GM15510 (cell line): Measurements from ENCODE around the gene PPFIBP2.

ENCODE experiments used
- POLR2A ChIP-seq: IDR thresholded peaks from 3 replicates; pipeline ENCODE4 v1.6.1; 2011; ENCODE audit warnings: borderline replicate concordance; ENCODE audit not compliant: insufficient read length; ENCODE audit errors: extremely low read depth

PPFIBP2 gene

DNA sequence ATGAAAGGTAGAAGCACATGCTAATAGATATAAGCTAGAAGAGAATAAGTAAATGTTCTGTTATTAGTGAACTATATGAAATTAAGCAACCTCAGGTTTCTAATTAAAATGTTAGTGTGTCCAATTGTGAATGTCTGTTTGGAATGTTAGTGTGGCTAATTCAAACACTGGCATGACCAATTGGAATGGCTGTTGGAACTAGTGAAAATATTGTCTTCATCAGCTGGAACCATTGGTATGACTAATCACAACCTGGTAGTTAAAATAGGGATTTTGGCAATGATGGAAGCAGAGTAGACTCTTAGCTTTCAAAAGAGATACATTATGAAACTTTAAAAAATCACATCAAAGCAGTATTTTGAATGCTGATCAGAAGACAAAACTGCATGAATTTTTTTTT, 92.7 kb downstream of the PPFIBP2 start:
- TF ChIP-seq POLR2A: no peak

DNA sequence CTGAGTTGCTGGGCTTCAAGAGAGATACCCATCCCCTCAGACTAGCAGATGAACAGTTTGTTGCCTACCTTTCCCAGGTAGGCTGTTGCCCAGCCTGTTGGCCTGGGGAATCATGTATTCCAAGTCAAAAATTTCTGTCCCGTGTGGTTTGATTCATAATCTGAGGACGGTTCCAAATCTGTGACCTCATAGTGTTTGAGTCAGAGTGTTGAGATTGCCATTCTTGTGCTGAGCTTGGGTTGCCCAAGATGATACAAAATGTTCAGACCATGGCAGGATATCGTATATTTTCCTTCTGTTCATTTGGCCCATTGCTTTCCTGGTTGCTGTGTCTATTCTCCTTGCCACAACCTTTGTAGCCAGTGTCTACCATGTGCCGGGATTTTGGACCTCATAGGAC, 95.2 kb downstream of the PPFIBP2 start:
- TF ChIP-seq POLR2A: no peak

DNA sequence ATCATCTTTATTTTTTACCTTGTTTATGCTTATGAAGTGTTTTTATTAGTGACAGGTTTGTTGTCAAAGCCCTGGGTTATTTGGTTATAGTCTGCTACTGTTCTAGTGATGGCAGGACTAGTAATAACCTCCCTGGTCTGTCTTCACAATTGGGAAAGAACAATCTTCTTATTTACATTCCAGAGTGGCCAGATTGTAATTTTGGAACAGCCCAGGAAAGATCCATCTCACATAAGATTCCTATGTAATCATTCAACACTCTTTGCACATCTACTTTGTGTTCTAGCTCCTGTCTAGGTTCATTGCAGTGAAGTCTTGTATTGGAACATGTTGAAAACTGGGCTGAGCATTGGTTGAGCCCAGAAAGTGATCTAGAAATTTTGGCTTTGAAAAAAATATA, 95.7 kb downstream of the PPFIBP2 start:
- TF ChIP-seq POLR2A: no peak

- no peak for TF ChIP-seq POLR2A
Measured at GRCh38 chr11:7610393-7610792, 96.6 kb downstream of the PPFIBP2 start.

GRCh38 chr11:7611411-7611810, 97.6 kb downstream of the PPFIBP2 start:
- TF ChIP-seq POLR2A: no peak

DNA sequence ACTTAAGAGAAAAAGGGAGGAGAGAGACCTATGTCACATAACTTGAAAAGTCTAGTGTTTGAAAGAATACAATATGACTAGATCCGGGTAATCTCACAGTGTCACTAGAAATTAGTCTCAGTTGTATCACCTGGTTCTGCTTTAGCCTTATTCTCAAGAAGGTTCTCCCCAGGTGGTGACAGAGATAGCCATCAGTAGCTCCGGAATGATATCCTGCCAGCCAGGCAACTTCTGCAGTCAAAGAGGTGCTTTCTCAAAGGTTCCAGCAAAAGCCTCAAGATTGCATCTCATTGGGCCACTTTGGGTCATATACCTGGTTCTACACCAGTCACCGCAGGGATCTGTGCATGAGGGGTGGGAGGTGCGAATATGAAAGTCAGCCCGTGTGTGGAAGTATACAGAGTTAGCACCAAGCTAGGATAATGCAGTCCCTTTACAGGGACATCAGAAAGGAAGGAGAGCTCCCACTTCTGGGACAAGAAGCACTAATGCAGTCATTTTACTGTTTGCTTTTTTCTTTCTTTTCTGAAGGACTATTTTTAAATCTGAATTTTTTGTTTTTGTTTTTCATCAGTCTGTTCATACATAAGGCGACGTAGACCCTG, 98.4 kb downstream of the PPFIBP2 start:
- no peak for TF ChIP-seq POLR2A

DNA sequence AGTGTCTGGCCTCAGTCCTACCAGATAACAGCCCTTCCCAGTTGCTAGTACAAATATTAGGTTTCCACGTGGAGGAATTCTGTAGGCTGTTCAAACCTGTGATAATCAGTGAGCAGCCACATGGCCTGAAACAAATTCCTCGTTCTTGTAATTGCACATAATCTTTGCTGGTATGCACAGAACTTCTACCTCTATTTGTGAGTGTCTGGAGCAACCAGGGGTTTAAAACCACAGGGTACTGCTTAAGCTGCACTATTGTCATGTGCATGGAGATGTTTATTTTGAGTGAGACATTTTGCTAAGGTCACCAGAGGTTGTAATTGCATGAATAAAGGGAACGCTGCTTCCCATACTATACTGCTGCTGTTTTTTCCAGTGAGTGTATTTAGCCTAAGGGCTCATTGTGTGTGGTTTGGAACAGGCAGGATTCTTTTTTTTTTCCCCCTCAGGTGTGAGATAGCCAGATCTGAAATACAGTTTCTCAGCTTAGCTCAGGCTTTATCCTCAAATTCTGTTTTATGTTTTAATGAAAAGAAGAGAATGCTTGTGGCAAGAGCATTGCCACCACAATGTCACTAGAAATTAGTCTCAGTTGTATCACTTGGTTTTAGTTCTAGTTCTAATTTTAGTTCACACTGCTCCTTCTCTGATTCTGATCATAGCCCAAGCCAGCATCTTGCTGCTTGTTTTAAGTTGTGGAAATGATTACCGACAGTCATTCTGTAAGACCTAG, 99.0 kb downstream of the PPFIBP2 start:
- no peak for TF ChIP-seq POLR2A

GRCh38 chr11:7613394-7613720, 99.6 kb downstream of the PPFIBP2 start:
- no peak for TF ChIP-seq POLR2A

DNA sequence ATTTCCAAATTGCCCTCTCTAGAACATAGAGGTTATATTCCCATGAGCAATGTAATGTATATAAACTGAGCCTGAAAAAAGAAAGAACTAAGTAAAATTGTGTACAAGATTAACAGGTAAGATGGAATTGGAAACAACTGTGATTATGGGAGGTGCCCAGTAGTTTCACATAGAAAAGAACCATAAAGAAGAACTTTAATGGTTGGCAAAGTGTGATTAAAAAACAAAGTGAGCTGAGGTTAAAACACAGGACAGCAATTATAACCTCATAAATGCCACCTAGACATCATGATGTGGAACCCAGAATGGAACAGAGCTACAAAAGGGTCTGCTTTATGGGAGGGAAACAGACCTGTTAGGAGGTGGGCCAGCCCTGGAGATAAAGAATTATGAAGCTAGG, 100.9 kb downstream of the PPFIBP2 start:
- no peak for TF ChIP-seq POLR2A

DNA sequence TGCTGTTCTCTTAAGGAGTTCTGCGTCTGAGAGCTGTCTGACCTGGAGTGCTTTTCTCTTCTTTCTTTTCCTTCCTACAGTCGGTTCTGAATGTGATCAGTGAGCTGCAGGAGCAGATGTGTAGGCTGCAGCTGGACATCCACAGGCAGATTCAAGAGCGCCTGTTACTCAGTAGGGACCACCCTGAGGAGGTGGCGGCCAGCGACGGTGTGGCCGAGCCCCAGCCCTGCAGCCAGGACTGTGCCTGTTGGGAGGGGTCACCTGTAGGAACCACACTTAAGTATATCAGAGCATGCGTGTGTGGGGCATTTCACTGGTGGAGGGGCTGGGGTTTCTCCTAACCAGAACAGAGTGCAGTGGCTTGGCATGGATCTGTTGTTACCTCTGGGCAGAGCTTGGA, 103.2 kb downstream of the PPFIBP2 start:
- no peak for TF ChIP-seq POLR2A

- TF ChIP-seq POLR2A: no peak
Measured at GRCh38 chr11:7619322-7619721, 105.5 kb downstream of the PPFIBP2 start.

DNA sequence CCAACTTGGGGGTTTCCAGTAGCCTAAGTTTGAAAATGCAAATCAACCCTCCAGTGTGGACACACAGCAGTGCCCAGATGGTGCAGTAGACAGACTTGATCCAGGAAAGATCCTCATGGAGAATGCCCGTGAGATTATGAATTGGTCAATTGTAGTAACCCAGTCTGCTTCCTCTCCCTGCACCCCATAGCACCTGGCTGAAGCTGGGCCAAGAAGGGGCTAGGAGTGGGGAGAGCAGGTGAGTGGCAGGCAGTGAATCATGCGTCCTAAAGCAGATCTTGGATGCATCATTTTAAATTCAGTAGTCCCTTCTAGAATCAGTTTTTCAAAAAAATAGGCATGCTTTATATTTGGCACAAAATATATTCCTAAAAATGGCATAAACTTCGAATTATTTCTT, 107.3 kb downstream of the PPFIBP2 start:
- TF ChIP-seq POLR2A: no peak

DNA sequence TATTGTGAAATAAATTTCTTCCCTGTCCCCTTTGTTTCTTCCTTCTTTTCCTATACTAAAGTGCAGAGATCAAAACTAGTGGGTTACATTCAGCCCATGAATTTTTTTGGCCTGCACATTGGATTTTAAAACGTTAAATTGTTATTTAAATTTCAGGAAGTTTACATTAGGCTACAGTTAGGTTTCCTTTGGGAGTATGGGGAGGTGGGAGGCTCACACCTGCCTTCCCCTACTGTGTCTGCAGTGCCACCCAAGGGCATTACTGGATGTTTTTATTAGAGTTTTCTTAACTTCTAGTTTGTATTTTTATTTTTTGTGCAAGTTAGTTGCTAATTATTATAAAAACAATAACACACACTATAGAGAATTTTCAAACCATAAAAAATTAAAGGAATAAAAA, 107.8 kb downstream of the PPFIBP2 start:
- TF ChIP-seq POLR2A: no peak

DNA sequence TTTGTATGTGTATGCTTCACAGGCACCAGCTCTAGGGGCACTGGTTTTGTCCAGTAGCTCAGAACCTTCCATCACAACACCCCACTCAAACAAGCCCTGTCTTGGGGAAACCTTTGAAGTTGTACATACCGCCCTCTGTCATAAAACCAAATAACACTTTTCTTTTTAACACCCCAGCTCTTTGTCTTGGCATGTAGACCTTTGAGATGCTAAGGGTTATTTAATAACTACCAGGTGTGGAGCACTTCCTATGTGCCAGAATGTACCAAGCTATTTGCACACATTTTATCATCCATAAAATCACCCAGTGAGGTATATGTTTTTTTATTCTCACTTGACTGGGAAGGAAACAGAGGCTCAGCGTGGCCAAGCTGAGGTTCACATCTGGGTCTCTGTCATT, 108.9 kb downstream of the PPFIBP2 start:
- TF ChIP-seq POLR2A: no peak

GRCh38 chr11:7628660-7629059, 114.9 kb downstream of the PPFIBP2 start:
- TF ChIP-seq POLR2A: no peak

GRCh38 chr11:7630002-7630401, 116.2 kb downstream of the PPFIBP2 start:
- TF ChIP-seq POLR2A: no peak
